K562 (cell line): Measurements from ENCODE around the gene DPYSL3. TPM values are rescaled to one million over a fixed set of nuclear protein-coding genes. Genes with fewer than 3 reads are reported as not detected.

Experiments
- POLR2A ChIP-seq: fragments of 450-650 bp; conservative IDR thresholded peaks from 2 replicates; pipeline ENCODE4 v1.6.1; 2016
- ZNF778 ChIP-seq: fragments of 450-650 bp; formaldehyde crosslinking; IDR thresholded peaks from 2 replicates; pipeline ENCODE4 v1.4.0; 2020; ENCODE audit warnings: mild to moderate bottlenecking, moderate library complexity
- polyA plus RNA-seq, 8 experiments: library from polyadenylated mRNA; depleted of rRNA in 4 of 8; stranded (reverse) in 5 of 8; unstranded in 3 of 8; fragments of >200 nt; fragmentation: Nextera tagmentation in 2 of 8; fragmentation: Illumina TruSeq in 1 of 8; extraction: Ambion mirVana in 2 of 8; extraction: Trizol in 1 of 8; gene quantifications; 2 replicates each; pipeline versions ENCODE4 v1.2.1 to v1.2.3, GENCODE V29; 2011 to 2014; ENCODE audit warnings: inconsistent platforms in 1 of 8, missing spikeins in 1 of 8
- total RNA-seq, 7 experiments: library from RNA; depleted of rRNA in 6 of 7; stranded (reverse); fragments of >200 nt in 6 of 7; fragmentation: Illumina TruSeq in 2 of 7; extraction: Trizol in 2 of 7; gene quantifications; 2 replicates each; pipeline versions ENCODE4 v1.2.1 to v1.2.3, GENCODE V29; 2011 to 2021; ENCODE audit warnings: low replicate concordance in 1 of 7
- TF ChIP-seq, protein P1 (sequence below), 2 experiments: fragments of 450-650 bp; IDR thresholded peaks; 2 replicates each; pipeline ENCODE4 v1.6.1; 2016; ENCODE audit warnings: mild to moderate bottlenecking in 2 of 2, borderline replicate concordance in 1 of 2, low read depth in 1 of 2, moderate library complexity in 1 of 2
- TF ChIP-seq, protein P2 (sequence below), 2 experiments: fragments of 450-650 bp; formaldehyde crosslinking in 1 of 2; IDR thresholded peaks; 2 replicates each; pipeline versions ENCODE4 v1.4.0 to v1.6.1; 2014 to 2020; ENCODE audit warnings: mild to moderate bottlenecking in 2 of 2, borderline replicate concordance in 1 of 2, low read depth in 1 of 2
- TF ChIP-seq, protein P3 (sequence below): fragments of 450-650 bp; IDR thresholded peaks from 2 replicates; pipeline ENCODE4 v1.6.1; 2016; ENCODE audit warnings: missing biosample characterization, missing genetic modification characterization

DPYSL3 gene
- total and polyA plus RNA-seq, 9 of the 15 experiments (the other 6 are each of a cell fraction or from before 2014, with no cell fraction given) = 0.07 to 0.55 TPM; not detected in 7

DNA sequence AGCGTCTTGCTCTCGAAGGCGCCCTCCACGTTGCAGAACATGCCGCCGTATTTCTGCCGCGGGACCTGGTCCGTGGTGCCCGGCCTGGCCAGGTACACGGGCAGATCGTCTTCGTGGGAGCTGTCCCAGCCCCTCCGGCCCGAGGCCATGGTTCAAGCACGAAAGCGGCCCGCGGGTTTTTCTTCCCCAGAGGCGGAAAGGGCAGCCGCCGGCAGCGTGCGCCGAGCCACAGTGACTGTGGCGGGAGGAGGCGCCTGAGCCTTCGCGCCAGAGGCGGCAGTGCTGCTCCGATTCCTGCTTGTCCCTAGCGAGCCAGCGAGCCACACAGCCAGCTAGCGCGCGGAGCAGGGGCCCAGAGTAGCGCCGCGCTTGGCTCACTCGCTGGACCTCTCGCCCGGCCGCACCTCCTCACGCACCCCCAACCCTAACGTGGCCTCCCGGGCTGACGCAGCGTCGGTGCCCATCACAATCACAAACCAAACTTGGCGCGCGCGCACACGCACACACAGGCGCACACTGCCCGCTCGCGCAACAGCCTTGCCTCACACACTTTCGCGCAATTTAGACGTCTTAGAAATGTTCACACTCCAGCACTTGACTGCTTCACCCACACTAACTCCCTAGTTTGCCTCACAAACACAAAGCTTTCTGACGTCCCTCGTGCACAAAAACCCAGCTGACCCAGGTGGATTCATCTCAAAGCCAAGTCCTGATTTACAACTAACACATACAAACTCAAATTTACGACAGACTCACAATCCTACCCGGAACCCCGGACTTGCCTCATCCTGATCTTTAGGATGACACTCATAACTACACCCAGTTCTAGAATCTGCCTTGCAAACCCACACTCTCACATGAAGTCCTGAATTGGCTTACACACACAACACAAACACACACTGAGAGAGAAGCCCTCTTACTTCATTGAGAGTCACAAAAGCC, at the start of gene DPYSL3 (continued):
- TF ChIP-seq, protein P1, sequence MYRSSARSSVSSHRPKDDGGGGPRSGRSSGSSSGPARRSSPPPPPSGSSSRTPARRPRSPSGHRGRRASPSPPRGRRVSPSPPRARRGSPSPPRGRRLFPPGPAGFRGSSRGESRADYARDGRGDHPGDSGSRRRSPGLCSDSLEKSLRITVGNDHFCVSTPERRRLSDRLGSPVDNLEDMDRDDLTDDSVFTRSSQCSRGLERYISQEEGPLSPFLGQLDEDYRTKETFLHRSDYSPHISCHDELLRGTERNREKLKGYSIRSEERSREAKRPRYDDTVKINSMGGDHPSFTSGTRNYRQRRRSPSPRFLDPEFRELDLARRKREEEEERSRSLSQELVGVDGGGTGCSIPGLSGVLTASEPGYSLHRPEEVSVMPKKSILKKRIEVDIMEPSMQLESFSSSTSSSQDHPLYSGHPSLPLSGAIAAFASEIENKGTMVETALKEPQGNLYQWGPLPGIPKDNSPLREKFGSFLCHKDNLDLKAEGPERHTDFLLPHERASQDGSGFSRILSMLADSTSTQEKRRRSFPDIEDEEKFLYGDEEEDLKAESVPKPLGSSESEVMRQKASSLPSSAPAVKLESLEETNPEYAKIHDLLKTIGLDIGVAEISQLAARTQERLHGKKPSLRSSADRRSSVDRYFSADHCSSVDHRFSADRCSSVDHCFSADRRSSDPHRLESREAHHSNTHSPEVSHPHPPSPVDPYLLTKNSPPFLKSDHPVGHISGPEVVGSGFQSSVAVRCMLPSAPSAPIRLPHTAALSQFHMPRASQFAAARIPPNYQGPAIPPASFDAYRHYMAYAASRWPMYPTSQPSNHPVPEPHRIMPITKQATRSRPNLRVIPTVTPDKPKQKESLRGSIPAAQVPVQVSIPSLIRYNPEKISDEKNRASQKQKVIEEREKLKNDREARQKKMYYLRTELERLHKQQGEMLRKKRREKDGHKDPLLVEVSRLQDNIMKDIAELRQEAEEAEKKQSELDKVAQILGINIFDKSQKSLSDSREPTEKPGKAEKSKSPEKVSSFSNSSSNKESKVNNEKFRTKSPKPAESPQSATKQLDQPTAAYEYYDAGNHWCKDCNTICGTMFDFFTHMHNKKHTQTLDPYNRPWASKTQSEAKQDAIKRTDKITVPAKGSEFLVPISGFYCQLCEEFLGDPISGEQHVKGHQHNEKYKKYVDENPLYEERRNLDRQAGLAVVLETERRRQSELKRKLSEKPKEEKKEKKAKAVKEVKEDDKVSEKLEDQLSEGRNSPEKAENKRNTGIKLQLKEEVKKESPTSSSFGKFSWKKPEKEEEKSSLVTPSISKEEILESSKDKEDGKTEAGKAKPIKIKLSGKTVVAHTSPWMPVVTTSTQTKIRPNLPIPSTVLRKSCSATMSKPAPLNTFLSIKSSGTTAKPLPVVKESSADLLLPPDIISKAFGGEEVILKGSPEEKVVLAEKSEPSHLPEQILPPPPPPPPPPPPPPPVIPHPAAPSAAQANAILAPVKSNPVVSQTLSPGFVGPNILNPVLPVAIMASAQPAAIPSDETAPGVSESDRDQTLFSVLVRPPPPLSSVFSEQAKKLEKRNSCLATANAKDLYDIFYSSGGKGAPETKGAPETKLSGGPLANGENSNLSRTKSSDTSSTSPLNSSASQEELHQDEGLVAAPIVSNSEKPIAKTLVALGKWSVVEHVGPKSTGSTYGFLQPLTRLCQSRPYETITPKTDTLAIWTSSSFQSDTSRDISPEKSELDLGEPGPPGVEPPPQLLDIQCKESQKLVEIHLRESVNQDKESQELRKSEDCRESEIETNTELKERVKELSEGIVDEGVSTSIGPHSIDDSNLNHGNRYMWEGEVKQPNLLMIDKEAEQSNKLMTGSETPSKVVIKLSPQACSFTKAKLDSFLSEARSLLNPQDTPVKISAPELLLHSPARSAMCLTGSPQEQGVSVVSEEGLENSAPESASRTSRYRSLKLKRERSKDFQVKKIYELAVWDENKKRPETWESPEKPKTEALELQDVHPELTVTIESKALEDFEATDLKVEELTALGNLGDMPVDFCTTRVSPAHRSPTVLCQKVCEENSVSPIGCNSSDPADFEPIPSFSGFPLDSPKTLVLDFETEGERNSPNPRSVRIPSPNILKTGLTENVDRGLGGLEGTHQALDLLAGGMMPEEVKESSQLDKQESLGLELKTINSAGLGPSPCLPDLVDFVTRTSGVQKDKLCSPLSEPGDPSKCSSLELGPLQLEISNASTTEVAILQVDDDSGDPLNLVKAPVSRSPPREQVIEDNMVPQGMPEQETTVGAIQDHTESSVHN (IDR thresholded peaks at IDR 0.05; ENCODE audit: borderline replicate concordance in 1 of 2, low read depth in 1 of 2) = no peak
- TF ChIP-seq, protein P2, sequence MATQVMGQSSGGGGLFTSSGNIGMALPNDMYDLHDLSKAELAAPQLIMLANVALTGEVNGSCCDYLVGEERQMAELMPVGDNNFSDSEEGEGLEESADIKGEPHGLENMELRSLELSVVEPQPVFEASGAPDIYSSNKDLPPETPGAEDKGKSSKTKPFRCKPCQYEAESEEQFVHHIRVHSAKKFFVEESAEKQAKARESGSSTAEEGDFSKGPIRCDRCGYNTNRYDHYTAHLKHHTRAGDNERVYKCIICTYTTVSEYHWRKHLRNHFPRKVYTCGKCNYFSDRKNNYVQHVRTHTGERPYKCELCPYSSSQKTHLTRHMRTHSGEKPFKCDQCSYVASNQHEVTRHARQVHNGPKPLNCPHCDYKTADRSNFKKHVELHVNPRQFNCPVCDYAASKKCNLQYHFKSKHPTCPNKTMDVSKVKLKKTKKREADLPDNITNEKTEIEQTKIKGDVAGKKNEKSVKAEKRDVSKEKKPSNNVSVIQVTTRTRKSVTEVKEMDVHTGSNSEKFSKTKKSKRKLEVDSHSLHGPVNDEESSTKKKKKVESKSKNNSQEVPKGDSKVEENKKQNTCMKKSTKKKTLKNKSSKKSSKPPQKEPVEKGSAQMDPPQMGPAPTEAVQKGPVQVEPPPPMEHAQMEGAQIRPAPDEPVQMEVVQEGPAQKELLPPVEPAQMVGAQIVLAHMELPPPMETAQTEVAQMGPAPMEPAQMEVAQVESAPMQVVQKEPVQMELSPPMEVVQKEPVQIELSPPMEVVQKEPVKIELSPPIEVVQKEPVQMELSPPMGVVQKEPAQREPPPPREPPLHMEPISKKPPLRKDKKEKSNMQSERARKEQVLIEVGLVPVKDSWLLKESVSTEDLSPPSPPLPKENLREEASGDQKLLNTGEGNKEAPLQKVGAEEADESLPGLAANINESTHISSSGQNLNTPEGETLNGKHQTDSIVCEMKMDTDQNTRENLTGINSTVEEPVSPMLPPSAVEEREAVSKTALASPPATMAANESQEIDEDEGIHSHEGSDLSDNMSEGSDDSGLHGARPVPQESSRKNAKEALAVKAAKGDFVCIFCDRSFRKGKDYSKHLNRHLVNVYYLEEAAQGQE (IDR thresholded peaks at IDR 0.05; ENCODE audit: borderline replicate concordance) = no peak
- TF ChIP-seq, protein P2 (CRISPR knock-in tag; IDR thresholded peaks at IDR 0.05; ENCODE audit: low read depth) = no peak
- TF ChIP-seq, protein P3, sequence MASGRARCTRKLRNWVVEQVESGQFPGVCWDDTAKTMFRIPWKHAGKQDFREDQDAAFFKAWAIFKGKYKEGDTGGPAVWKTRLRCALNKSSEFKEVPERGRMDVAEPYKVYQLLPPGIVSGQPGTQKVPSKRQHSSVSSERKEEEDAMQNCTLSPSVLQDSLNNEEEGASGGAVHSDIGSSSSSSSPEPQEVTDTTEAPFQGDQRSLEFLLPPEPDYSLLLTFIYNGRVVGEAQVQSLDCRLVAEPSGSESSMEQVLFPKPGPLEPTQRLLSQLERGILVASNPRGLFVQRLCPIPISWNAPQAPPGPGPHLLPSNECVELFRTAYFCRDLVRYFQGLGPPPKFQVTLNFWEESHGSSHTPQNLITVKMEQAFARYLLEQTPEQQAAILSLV = no peak
- TF ChIP-seq ZNF778 (CRISPR knock-in tag) (no peak), POLR2A (no peak)
